Endothelial cell of umbilical vein (primary cell): ENCODE data around the gene HSPBAP1. TPM values are rescaled to one million over a fixed set of nuclear protein-coding genes. Genes with fewer than 3 reads are reported as not detected.

ENCODE experiments used
- BruUV-seq: library from RNA; stranded (reverse); fragments of 400-500 nt; replicated peaks from 2 replicates; lab custom pipeline; 2021; lab: Mats Ljungman, UMichigan
- CTCF ChIA-PET: fragments of 300-600, 350-600 bp; sonication (Branson Sonifier 250); formaldehyde crosslinking; loops from one replicate; lab custom pipeline; 2021; ENCODE audit warnings: antibody characterized with exemption, inconsistent platforms; lab: Charles Lee
- POLR2A ChIA-PET: fragments of 300-600, 350-600 bp; sonication (Branson Sonifier 250); formaldehyde crosslinking; loops from one replicate; lab custom pipeline; 2021; ENCODE audit warnings: antibody characterized with exemption, inconsistent platforms; lab: Charles Lee
- DNase-seq: peaks from one replicate; pipeline ENCODE4 v3.0.0-alpha.2; 2011; ENCODE audit warnings: low read depth, low spot score
- FAIRE-seq: peaks from 2 replicates; lab custom pipeline; 2011; peaks lifted over from hg19 to GRCh38; lab: Jason Lieb, UNC
- H2AFZ ChIP-seq: 2 replicates; pipeline ENCODE4 v1.6.0; 2012; ENCODE audit warnings: low read depth, low read length, control low read depth, inconsistent platforms
- H3K27ac ChIP-seq: 2 replicates; pipeline ENCODE4 v1.5.1; 2011; ENCODE audit warnings: low read depth, mild to moderate bottlenecking, control low read depth, low read length, moderate library complexity; ENCODE audit not compliant: insufficient read depth
- H3K27me3 ChIP-seq, 2 experiments: 2 replicates each; pipeline versions ENCODE4 v1.6.0 to v1.6.1; 2011; ENCODE audit warnings: low read length in 2 of 2, mixed read lengths in 1 of 2; ENCODE audit not compliant: control insufficient read depth in 2 of 2, insufficient read depth in 2 of 2
- H3K36me3 ChIP-seq, 2 experiments: 2 replicates in 1 of 2; 3 replicates in 1 of 2; pipeline ENCODE4 v1.5.1; 2011; ENCODE audit warnings: low read length in 2 of 2, mild to moderate bottlenecking in 1 of 2, moderate library complexity in 1 of 2; ENCODE audit not compliant: control insufficient read depth in 2 of 2, insufficient read depth in 2 of 2; ENCODE audit errors: extremely low read depth in 1 of 2
- H3K4me1 ChIP-seq: 3 replicates; pipeline ENCODE4 v1.5.1; 2011; ENCODE audit warnings: mild to moderate bottlenecking, low read length; ENCODE audit not compliant: control insufficient read depth, insufficient read depth; ENCODE audit errors: extremely low read depth
- H3K4me2 ChIP-seq: 2 replicates; pipeline ENCODE4 v1.6.1; 2011; ENCODE audit warnings: low read length, control low read depth, mixed read lengths; ENCODE audit not compliant: insufficient read depth
- H3K4me3 ChIP-seq, 3 experiments: fragments of 200-600 bp in 1 of 3; sonication (generic), shearing (Covaris generic) in 1 of 3; replicated peaks in 1 of 3; 2 replicates each; pipeline ENCODE4 v1.5.1; 2011 to 2016; ENCODE audit warnings: control low read depth in 3 of 3, low read length in 3 of 3, mild to moderate bottlenecking in 2 of 3, inconsistent platforms in 1 of 3, low read depth in 1 of 3, moderate library complexity in 1 of 3; ENCODE audit not compliant: insufficient read depth in 1 of 3
- H3K79me2 ChIP-seq: 2 replicates; pipeline ENCODE4 v1.6.0; 2012; ENCODE audit warnings: low read length, inconsistent platforms; ENCODE audit not compliant: control insufficient read depth, insufficient read depth
- H3K9ac ChIP-seq: replicated peaks from 2 replicates; pipeline ENCODE3; 2011; ENCODE audit warnings: low read length, control low read depth; ENCODE audit not compliant: insufficient read depth; ENCODE audit errors: extremely low read depth
- H3K9me1 ChIP-seq: replicated peaks from 3 replicates; pipeline ENCODE4 v1.6.0; 2011; ENCODE audit warnings: mild to moderate bottlenecking, low read length; ENCODE audit not compliant: control insufficient read depth, insufficient read depth; ENCODE audit errors: extremely low read depth
- H3K9me3 ChIP-seq: replicated peaks from 2 replicates; pipeline ENCODE4 v1.5.1; 2012; ENCODE audit warnings: low read length, inconsistent platforms; ENCODE audit not compliant: control insufficient read depth, insufficient read depth
- H4K20me1 ChIP-seq: replicated peaks from 2 replicates; pipeline ENCODE3; 2011; ENCODE audit warnings: mild to moderate bottlenecking, low read length; ENCODE audit not compliant: control insufficient read depth, insufficient read depth; ENCODE audit errors: extremely low read depth
- CTCF ChIP-seq, 2 donors: IDR thresholded peaks; 1 replicate in 1 of 2; 2 replicates in 1 of 2; pipeline ENCODE4 v1.5.1; 2011; ENCODE audit warnings: low read length in 2 of 2, mild to moderate bottlenecking in 2 of 2, moderate library complexity in 2 of 2, control low read depth in 1 of 2, inconsistent platforms in 1 of 2, low read depth in 1 of 2; ENCODE audit not compliant: insufficient read depth in 1 of 2; ENCODE audit errors: extremely low read depth in 1 of 2
- EZH2 ChIP-seq: IDR thresholded peaks from 2 replicates; pipeline ENCODE4 v1.6.1; 2012; ENCODE audit warnings: borderline replicate concordance, low read depth, mild to moderate bottlenecking, moderate library complexity, low read length, inconsistent platforms; ENCODE audit not compliant: severe bottlenecking
- FOS ChIP-seq: IDR thresholded peaks from 2 replicates; pipeline ENCODE4 v1.6.1; 2011; ENCODE audit warnings: mild to moderate bottlenecking, low read length, moderate library complexity, borderline replicate concordance; ENCODE audit not compliant: insufficient read depth
- GATA2 ChIP-seq: IDR thresholded peaks from 2 replicates; pipeline ENCODE4 v1.7.0; 2011; ENCODE audit warnings: low read depth, mild to moderate bottlenecking, moderate library complexity, mixed read lengths, low read length; ENCODE audit not compliant: insufficient read length, insufficient read depth
- JUN ChIP-seq: IDR thresholded peaks from 2 replicates; pipeline ENCODE4 v1.6.1; 2011; ENCODE audit warnings: borderline replicate concordance, low read depth; ENCODE audit not compliant: insufficient read length, insufficient read depth
- MYC ChIP-seq: IDR thresholded peaks from one replicate; pipeline ENCODE4 v1.6.1; 2011; ENCODE audit warnings: mild to moderate bottlenecking, low read depth, low read length
- POLR2A ChIP-seq: IDR thresholded peaks from 2 replicates; pipeline ENCODE4 v1.6.1; 2012; ENCODE audit warnings: low read depth, mild to moderate bottlenecking, control low read depth, low read length
- POLR2AphosphoS5 ChIP-seq: IDR thresholded peaks from 2 replicates; pipeline ENCODE4 v1.6.1; 2012; ENCODE audit warnings: low read depth, mild to moderate bottlenecking, control low read depth, low read length, moderate library complexity; ENCODE audit not compliant: insufficient read depth
- dilution Hi-C: fragments of 300-500 bp; cut with MboI; formaldehyde crosslinking; loops from one replicate; pipeline ENCODE4 v1.15.0; 2019; ENCODE audit warnings: low sequenced_read_pairs; ENCODE audit not compliant: extremely low pct_ligation_motif_present
- intact Hi-C: fragments of 100-400 bp; cut with micrococcal nuclease; formaldehyde crosslinking; loops from one replicate; pipeline ENCODE4 v1.10.0; 2022
- polyA plus RNA-seq, 4 experiments: library from polyadenylated mRNA; depleted of rRNA in 3 of 4; stranded (reverse) in 3 of 4; unstranded in 1 of 4; fragments of >200 nt; gene quantifications; 2 replicates each; pipeline versions ENCODE4 v1.2.1 to v1.2.3, GENCODE V29; 2011 to 2012; ENCODE audit warnings: missing spikeins in 1 of 4
- total RNA-seq: library from RNA; stranded (reverse); gene quantifications from 2 replicates; pipeline ENCODE4 v1.2.3, GENCODE V29; 2021
- TF ChIP-seq, protein P1 (sequence below): IDR thresholded peaks from 2 replicates; pipeline ENCODE4 v1.6.1; 2011; ENCODE audit not compliant: insufficient read depth, insufficient read length

The HSPBAP1 gene
- total and polyA plus RNA-seq, 2 donors (not counting 3 experiments of a cell fraction or from before 2014, with no cell fraction given): 5.3 to 10.6 TPM

DNA sequence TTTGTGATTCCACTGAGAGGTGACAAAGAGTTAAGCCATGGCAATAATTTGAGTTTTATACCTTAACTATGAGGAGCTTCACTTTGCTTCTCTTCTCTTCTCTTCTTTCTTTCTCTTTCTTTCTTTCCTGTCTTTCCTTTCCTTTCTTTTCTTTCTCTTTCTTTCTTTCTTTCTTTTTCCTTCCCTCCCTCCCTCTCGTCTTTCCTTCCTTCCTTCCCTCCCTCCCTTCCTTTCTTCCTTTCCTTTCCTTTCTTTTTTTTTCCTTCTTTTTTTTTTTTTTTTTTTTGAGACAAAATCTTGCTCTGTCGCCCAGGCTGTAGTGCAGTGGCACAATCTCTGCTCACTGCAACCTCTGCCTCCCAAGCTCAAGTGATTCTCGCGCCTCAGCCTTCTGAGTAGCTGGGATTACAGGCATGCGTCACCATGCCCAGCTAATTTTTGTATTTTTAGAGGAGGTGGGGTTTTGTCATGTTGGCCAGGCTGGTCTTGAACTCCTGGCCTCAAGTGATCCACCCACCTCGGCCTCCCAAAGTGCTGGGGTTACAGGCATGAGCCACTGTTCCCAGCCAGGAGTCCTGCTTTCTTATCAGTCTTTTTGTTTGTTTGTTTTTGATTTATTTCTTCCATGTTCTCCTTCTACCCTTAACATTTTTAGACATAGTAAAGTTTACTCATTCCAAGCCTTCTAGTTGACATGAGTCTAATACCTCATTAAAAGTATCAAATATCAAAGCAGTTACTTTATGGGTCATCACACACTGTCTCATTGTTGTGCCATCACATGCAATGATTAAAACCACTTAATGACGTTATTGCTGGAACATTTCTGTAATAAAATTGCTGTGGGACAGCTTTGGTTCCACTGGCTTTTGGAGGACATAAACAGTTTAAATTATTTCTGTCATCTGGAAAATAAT lies 31.1 kb upstream of the HSPBAP1 start:
- BruUV-seq: no TSS peak
- TF ChIP-seq MYC (no peak), EZH2 (no peak), POLR2AphosphoS5 (no peak)
- Histone ChIP-seq H3K4me1 (no peaks in the 10 kb centered on the region), H3K4me2 (no peak overlapping the region), H3K27ac (no peak overlapping the region), H3K4me3 (no peak overlapping the region), H3K9me3 (no peaks in the 10 kb centered on the region), H3K9me1 (no peaks in the 10 kb centered on the region), H4K20me1 (no peaks in the 10 kb centered on the region), H3K9ac (no peak overlapping the region), H3K36me3 (no peaks in the 10 kb centered on the region), H3K79me2 (no peaks in the 10 kb centered on the region), H2AFZ (no peak overlapping the region), H3K27me3 (no peaks in the 10 kb centered on the region)
- FAIRE-seq: no peak
- POLR2A ChIA-PET: interaction anchor here (0.7 kb wide), 1 partner anchor 103 kb away, joined by 7 read pairs; no protein-coding TSS in a partner anchor
- intact Hi-C loops (no loop called here), dilution Hi-C loops (no loop called here)
- DNase-seq: no peak
- CTCF ChIA-PET: interaction anchor here (0.7 to 1.5 kb wide), 2 partner anchors 13 to 53 kb away, joined by 5 to 6 read pairs; no protein-coding TSS in a partner anchor

GRCh38 chr3:122816587-122816986 lies 23.0 kb upstream of the HSPBAP1 start:
- Histone ChIP-seq H3K4me3 (no peak overlapping the region), H4K20me1 (no peaks in the 10 kb centered on the region), H3K9me1 (no peaks in the 10 kb centered on the region), H3K27ac (no peak overlapping the region), H3K9ac (no peak overlapping the region), H3K4me1 (no peaks in the 10 kb centered on the region), H3K27me3 (no peaks in the 10 kb centered on the region), H3K9me3 (no peaks in the 10 kb centered on the region), H3K79me2 (no peaks in the 10 kb centered on the region), H3K4me2 (no peak overlapping the region), H2AFZ (no peak overlapping the region), H3K36me3 (no peaks in the 10 kb centered on the region)
- dilution Hi-C loops (no loop called here), intact Hi-C loops (no loop called here)
- CTCF ChIA-PET: no interaction called here
- TF ChIP-seq FOS: no peak
- TF ChIP-seq, protein P1, sequence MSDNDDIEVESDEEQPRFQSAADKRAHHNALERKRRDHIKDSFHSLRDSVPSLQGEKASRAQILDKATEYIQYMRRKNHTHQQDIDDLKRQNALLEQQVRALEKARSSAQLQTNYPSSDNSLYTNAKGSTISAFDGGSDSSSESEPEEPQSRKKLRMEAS: no peak
- no peak for TF ChIP-seq GATA2
- TF ChIP-seq POLR2AphosphoS5: no peak
- TF ChIP-seq POLR2A: no peak
- no peak for TF ChIP-seq JUN
- TF ChIP-seq EZH2: no peak
- TF ChIP-seq MYC: no peak
- TF ChIP-seq CTCF (IDR thresholded peaks at IDR 0.05; ENCODE audit: extremely low read depth in 1 of 2, insufficient read depth in 1 of 2, low read depth in 1 of 2, low read length in 2 of 2): no peak
- no peak for DNase-seq
- POLR2A ChIA-PET: no interaction called here
- BruUV-seq: no TSS peak
- FAIRE-seq: no peak
